Lower leg skin (tissue), 3 donors: ENCODE data around the gene ADAMTS14.

Experiments
- POLR2A ChIP-seq, 2 donors: fragments of 450-650 bp; IDR thresholded peaks; one replicate each; pipeline ENCODE4 v1.6.1; 2016 to 2017; ENCODE audit warnings: antibody characterized with exemption in 2 of 2, mild to moderate bottlenecking in 1 of 2, moderate library complexity in 1 of 2
- TF ChIP-seq, protein P1 (sequence below), 3 donors: fragments of 450-650 bp; IDR thresholded peaks; one replicate each; pipeline ENCODE4 v1.5.1; 2016; ENCODE audit warnings: antibody characterized with exemption in 3 of 3, mild to moderate bottlenecking in 3 of 3, moderate library complexity in 2 of 3

DNA sequence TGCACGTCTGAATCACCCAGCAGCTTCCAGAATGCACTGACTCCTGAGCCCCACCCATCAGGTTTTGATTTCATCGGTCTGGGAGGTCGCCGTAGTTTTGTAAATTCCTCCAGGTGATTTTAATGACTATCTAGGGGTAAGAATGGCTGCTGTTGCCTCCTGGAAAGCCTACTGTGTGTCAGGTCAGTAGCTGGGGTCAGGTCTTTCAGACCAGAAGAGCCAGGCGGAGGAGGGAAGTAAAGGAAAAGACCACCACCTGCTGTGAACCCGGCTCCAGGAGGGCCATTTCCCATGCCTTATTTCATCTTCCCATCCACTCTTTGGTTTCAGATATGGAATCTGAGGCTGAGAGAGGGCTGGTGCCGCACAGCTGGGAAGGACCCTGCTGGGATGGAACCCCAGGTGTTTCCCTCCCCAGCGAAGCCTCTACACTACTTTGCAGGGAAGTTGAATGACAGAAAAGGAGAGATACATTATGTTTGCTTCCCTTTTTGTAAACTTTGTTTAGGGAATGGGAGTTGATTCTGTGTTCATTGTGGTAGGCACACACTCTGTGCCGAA is 19.8 kb downstream of the ADAMTS14 start:
- TF ChIP-seq, protein P1, sequence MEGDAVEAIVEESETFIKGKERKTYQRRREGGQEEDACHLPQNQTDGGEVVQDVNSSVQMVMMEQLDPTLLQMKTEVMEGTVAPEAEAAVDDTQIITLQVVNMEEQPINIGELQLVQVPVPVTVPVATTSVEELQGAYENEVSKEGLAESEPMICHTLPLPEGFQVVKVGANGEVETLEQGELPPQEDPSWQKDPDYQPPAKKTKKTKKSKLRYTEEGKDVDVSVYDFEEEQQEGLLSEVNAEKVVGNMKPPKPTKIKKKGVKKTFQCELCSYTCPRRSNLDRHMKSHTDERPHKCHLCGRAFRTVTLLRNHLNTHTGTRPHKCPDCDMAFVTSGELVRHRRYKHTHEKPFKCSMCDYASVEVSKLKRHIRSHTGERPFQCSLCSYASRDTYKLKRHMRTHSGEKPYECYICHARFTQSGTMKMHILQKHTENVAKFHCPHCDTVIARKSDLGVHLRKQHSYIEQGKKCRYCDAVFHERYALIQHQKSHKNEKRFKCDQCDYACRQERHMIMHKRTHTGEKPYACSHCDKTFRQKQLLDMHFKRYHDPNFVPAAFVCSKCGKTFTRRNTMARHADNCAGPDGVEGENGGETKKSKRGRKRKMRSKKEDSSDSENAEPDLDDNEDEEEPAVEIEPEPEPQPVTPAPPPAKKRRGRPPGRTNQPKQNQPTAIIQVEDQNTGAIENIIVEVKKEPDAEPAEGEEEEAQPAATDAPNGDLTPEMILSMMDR (IDR thresholded peaks at IDR 0.05), result no peak
- no peak for TF ChIP-seq POLR2A (IDR thresholded peaks at IDR 0.05)
